Body of pancreas (tissue), 4 donors: ENCODE measurements around the gene ABCA13. TPM values are rescaled to one million over a fixed set of nuclear protein-coding genes. Genes with fewer than 3 reads are reported as not detected.

Experiments
- ATAC-seq: fragments of 150-250 bp; one replicate; pipeline ENCODE4 v1.9.1; 2016
- DNase-seq, 4 donors: peaks; one replicate each; pipeline ENCODE4 v3.0.0-alpha.2; 2019
- H3K27ac ChIP-seq, 4 donors: fragments of 200-600 bp; sonication (generic); 1 replicate in 3 of 4; 2 replicates in 1 of 4; pipeline versions ENCODE4 v1.5.1 to v1.6.1; 2016 to 2019; ENCODE audit warnings: mild to moderate bottlenecking in 1 of 4, mixed read lengths in 1 of 4, moderate library complexity in 1 of 4
- H3K27me3 ChIP-seq, 2 donors: fragments of 200-600 bp; sonication (generic); one replicate each; pipeline ENCODE4 v1.6.0; 2016; ENCODE audit warnings: mild to moderate bottlenecking in 1 of 2
- H3K36me3 ChIP-seq, 2 donors: fragments of 200-600 bp; sonication (generic); replicated peaks in 1 of 2; 2 replicates each; pipeline ENCODE4 v1.5.1; 2016; ENCODE audit warnings: low read depth in 2 of 2; ENCODE audit not compliant: insufficient read depth in 1 of 2
- H3K4me1 ChIP-seq: fragments of 200-600 bp; sonication (generic); one replicate; pipeline ENCODE4 v1.6.0; 2016
- H3K4me3 ChIP-seq, 2 donors: fragments of 200-600 bp; sonication (generic); 1 replicate in 1 of 2; 2 replicates in 1 of 2; pipeline ENCODE4 v1.5.1; 2016 to 2019
- H3K9me3 ChIP-seq, 3 donors: fragments of 200-600 bp; sonication (generic); 1 replicate in 2 of 3; 2 replicates in 1 of 3; pipeline ENCODE4 v1.5.1; 2016
- CTCF ChIP-seq, 7 experiments: fragments of 450-650 bp in 4 of 7; fragments of 200-600 bp in 3 of 7; sonication (generic) in 3 of 7; IDR thresholded peaks; one replicate each; pipeline ENCODE4 v1.5.1; 2016 to 2019; ENCODE audit warnings: antibody characterized with exemption in 7 of 7
- POLR2A ChIP-seq, 3 donors: fragments of 450-650 bp; IDR thresholded peaks; one replicate each; pipeline ENCODE4 v1.6.1; 2016; ENCODE audit warnings: antibody characterized with exemption in 3 of 3, mild to moderate bottlenecking in 2 of 3
- WGBS, 2 donors: methylation state at CpG; one replicate each; pipeline ENCODE4 v1.1.5; 2017; 5-methylcytosine and 5-hydroxymethylcytosine counted together
- intact Hi-C: fragments of 100-400 bp; cut with DNase I; formaldehyde crosslinking; loops from one replicate; pipeline ENCODE4 v1.15.1; 2023
- total RNA-seq, 2 donors: library from RNA; depleted of rRNA; stranded (reverse); fragments of >200 nt; gene quantifications; one replicate each; pipeline ENCODE4 v1.1.0, GENCODE V29; 2016

ABCA13 gene
- total RNA-seq, 2 donors from 2014 or later: under 0.01 TPM

GRCh38 chr7:48671656-48672055 is 500.4 kb downstream of the ABCA13 start:
- intact Hi-C loops: no loop called here
- DNase-seq (no peak), ATAC-seq (no peak)
- Histone ChIP-seq H3K27ac (no peak overlapping the region), H3K4me3 (no peak overlapping the region), H3K27me3 (no peaks in the 10 kb centered on the region), H3K9me3 (no peaks in the 10 kb centered on the region), H3K36me3 (no peaks in the 10 kb centered on the region), H3K4me1 (no peaks in the 10 kb centered on the region)
- WGBS, 2 donors: 24 to 42% methylated on average over 1 of the region's 1 CpG
- TF ChIP-seq CTCF (IDR thresholded peaks at IDR 0.05): no peak
- TF ChIP-seq POLR2A (IDR thresholded peaks at IDR 0.05): no peak

GRCh38 chr7:48681006-48681405 is 509.7 kb downstream of the ABCA13 start:
- no peak for TF ChIP-seq CTCF (IDR thresholded peaks at IDR 0.05)
- intact Hi-C loops: no loop called here
- no peak for ATAC-seq
- no peaks in the 10 kb centered on the region for H3K9me3 ChIP-seq
- 22 to 28% methylated on average over 2 of the region's 2 CpGs for WGBS, 2 donors
- no peak overlapping the region for H3K27ac ChIP-seq
- no peaks in the 10 kb centered on the region for H3K36me3 ChIP-seq
- H3K27me3 ChIP-seq: no peaks in the 10 kb centered on the region
- no peak for DNase-seq
- no peaks in the 10 kb centered on the region for H3K4me1 ChIP-seq
- H3K4me3 ChIP-seq: no peak overlapping the region

- no peak for ATAC-seq
- H3K36me3 ChIP-seq: no peaks in the 10 kb centered on the region
Measured at GRCh38 chr7:48691788-48692187, 520.5 kb downstream of the ABCA13 start.

More at GRCh38 chr7:48691788-48692187, 520.5 kb downstream of the ABCA13 start:
- Histone ChIP-seq H3K4me3 (no peak overlapping the region), H3K27me3 (no peaks in the 10 kb centered on the region), H3K9me3 (no peaks in the 10 kb centered on the region), H3K27ac (no peak overlapping the region), H3K4me1 (no peaks in the 10 kb centered on the region)
- TF ChIP-seq POLR2A (IDR thresholded peaks at IDR 0.05) (no peak), CTCF (IDR thresholded peaks at IDR 0.05) (no peak)
- no peak for DNase-seq
- intact Hi-C loops: no loop called here
- WGBS, 2 donors: 27 to 31% methylated on average over 1 of the region's 1 CpG

Other genes with a start within 250 kb of the ABCA13 start
- gene PKD1L1, start 223.0 kb upstream of the ABCA13 start, total RNA-seq: 1 to 10 TPM in 1 of 2 donors, under 1 TPM in 1; 0.26 to 4.0 TPM
- gene HUS1, start 191.8 kb upstream of the ABCA13 start, total RNA-seq: 10 to 100 TPM; 15.2 to 16.9 TPM
- not detected for gene SUN3, start 142.4 kb upstream of the ABCA13 start, total RNA-seq
- gene C7orf57, start 135.9 kb upstream of the ABCA13 start, total RNA-seq: under 1 TPM in 1 of 2 donors, not detected in 1; 0.26 TPM
- 1 to 10 TPM; 7.3 to 9.9 TPM for gene UPP1, start 82.2 kb upstream of the ABCA13 start, total RNA-seq